Esophagus mucosa (tissue), 1 donor: ENCODE measurements around the gene AHRR. TPM values are rescaled to one million over a fixed set of nuclear protein-coding genes. Genes with fewer than 3 reads are reported as not detected.

Source experiments
- ATAC-seq: fragments of 200-7000 bp; cut with Tn5 transposase; one replicate; pipeline ENCODE4 v1.9.1; 2020
- total RNA-seq: library from RNA; stranded (reverse); gene quantifications from one replicate; pipeline ENCODE4 v1.2.4, GENCODE V29; 2023
- donor health status: DM: yes; HTN: yes; CAD: no.

AHRR gene
- total RNA-seq, 1 donor from 2014 or later, result 1.1 TPM

DNA sequence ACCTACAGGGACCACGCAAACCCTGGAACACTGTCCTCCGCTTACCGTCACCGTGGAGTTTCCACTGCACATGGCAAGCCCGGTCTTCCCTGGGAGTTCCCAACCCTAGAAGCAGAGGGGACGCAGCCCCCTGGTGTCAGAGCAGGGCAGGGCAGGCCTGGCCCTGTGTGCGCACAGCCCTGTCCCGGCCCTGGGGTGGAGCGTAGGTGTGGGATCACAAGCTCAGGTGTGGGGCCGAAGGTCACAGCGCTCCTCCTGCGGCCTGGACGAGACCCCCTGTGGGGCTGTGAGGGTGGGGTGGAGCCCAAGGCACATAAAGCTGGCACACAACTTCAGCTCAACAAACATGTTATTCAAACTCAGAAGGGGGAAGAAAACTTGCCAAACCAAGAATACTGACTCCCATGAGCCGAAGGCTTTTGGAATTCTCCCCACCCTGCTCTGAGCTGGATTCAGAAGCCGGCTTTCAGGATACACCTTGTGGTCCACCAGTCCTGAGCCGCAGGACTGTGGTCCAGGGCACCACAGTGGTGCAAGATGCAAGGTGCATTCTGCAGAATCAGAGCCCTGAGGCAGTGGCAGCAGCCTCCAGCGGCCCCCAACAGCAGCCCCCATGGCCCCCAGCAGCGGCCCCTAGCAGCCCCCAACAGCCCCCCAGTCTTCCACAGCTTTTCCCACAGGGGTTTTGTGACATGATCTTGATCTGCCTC is 109.6 kb downstream of the AHRR start:
- peak; percentile 39 for ATAC-seq

DNA sequence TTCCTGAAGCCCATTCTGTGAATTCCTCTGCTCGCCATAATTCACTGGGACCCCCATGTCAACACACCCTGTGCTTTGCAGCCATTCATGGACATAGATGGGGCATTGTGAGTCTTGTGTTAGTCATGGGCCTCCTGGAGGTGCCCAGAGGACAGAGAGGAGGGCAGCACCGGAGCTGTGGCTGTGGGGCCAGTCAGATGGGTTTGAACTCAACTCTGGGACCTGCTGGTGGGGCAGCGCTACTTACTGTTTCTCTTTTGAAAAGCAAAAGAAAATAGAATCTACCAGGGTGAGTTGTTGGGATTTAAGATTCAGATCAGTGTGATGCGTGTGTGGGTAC is 110.2 kb downstream of the AHRR start:
- ATAC-seq, result no peak

DNA sequence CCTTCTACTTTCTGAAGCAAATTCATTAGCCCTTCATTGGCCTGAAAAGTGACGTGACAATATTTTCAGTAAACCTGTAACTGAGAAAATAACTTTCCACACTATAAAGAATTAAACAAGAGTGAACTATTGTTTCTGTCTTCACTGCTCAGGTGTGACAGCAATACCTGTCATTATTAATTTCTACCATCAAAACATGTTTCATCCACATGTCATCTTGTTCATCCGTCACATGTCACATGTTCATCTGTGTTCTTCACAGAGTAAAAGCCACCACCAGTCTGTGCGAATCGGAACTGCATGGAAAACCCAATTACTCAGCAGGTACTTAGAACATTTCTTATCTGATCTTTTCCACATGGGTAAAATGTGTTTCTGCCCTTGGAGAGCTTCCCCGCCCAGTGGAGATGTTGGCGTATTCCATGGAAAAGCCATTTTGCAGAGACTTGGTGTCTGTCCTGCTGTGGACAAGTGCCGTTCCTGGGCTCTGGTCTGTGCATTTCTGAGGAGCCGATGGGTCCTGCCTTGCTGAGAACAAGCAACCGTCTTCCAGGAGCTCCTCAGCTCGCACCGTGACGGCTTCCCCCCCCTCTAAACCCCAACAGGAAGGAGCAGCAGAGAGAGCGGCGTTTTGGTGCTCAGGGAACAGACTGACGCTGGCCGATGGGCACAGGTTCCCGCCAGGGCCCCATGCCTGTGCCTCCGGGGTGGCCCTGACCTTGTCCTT is 110.8 kb downstream of the AHRR start:
- ATAC-seq, result no peak

DNA sequence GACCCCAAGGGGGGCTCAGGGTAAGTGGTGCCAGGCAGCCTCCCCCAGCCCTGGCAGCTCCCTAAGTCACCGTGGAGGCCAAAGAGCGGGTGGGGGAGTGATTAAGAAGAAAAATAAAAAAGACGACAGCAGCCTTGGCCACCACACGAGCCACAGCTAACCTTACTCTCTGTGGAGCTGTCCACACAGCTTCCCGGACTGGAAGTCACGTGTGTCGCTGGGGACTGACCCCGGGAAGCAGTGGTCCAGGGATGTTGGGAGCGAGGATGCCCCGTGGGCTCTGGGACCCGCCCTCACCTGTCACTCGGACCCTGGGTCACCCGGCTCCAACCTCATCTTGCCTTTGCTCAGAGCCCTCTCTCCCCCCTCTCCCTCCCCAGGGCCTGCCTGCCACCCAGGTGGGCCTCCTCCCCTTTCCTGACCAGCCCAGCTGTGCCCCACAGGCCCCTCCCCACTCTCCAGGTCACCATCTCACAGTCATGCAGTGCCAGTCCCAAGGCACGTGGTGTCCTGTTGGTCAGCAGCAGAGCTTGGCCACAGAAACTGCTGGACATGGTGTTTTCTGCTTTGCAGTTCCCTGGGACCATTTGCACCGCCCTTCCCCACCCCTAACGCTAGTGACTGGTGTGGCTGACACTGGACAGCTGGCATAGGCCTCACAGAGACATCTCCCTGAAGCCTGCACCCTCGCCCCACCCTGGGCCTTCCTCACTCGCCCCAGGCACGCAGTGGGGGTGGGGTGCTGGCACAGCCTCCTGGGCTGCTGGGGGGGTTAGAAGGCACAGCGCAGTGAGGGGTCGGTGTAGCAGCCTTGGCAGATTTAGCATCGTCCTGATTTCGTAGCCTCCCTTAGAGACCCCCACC is 111.6 kb downstream of the AHRR start:
- ATAC-seq, result no peak

DNA sequence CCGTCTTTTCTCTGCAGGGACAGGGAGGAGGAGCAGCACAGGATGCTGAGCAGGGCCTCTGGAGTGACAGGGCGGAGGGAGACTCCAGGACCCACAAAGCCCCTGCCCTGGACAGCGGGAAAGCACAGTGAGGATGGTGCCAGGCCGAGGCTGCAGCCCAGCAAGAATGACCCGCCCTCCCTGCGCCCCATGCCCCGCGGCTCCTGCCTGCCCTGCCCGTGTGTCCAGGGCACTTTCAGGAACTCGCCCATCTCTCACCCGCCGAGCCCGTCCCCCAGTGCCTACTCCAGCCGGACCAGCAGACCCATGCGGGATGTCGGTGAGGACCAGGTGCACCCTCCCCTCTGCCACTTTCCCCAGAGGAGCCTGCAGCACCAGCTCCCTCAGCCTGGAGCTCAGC is 112.3 kb downstream of the AHRR start:
- ATAC-seq, result no peak

DNA sequence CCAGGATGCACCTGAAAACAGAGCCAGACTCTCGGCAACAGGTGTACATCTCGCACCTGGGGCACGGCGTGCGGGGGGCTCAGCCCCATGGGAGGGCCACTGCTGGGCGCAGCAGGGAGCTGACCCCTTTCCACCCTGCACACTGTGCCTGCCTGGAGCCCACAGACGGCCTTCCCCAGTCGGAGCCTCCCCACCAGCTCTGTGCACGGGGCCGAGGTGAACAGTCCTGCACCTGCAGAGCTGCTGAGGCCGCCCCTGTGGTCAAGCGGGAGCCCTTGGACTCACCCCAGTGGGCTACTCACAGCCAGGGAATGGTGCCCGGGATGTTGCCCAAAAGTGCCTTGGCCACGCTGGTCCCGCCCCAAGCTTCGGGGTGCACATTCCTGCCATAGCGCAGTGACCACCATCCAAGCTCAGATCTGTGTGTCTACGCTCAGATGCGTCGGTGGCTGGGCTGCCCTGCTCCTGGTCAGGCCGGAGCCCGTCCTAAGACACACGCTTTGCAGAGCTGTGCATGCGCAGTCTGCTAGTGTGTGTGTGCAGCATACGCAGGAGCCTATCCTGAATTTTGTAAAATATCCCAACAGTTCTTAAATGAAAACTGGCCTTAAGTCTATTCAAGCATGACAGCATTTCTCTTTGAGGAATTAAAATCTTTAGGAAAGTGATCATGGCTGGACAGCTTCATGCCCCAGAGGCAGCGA is 113.1 kb downstream of the AHRR start:
- ATAC-seq, result no peak

DNA sequence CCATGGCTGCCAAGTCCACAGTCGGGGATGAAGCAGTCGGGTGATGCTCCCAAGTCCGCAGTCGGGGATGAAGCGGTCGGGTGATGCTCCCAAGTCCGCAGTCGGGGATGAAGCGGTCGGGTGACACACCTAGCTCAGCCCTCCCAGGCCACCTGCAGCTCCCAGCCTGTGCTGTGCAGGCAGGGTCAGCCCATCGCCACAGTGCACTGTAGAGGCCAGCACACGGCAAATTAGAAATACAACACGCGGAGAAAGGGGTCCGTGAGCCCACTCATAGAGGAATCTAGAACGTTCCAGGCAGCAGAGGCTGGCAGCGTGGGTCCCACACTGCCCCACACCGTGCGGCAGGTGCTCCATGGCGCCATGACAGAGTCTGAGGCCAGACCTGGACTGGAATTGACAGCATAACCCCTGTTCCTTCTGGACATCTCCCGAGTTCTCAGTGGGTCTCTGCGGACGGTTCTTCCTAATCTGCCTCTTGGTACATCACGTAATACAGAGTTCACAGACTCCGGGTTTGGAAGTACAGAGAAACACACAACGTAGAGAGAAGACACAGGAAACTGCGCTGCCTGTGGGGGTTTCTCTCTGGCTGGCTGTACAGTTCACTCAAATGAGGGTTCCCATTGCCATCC is 113.8 kb downstream of the AHRR start:
- no peak for ATAC-seq

DNA sequence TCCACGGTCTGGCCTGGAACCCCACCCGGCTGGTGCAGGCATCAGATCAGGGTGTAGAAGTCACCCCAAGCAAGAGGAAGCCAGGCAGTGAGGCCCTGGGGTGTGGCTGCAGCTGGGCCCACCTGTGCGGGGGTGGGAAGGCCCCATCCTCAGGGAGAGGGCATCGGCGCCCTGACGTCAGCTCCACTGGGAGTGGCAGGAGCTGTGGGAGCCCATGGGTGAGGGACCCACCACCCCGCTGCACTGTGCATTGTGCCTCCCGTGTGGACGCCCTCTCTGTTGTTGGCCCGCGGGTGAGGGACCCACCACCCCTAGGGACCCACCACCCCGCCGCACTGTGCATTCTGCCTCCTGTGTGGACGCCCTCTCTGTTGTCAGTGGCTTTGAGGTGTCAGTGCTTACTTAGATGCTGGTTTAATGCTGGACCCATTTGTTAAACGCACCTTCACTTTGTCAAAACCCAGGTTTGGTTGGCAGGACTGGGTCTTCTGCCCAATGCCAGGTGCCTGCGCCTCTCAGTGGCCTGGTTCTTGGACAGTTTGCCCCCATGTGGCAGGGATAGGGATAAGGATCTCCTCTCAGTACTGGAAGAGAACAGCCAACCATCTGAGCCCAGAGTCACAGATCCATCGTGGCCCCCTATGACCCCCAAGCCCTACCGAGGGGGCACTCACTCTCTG is 114.6 kb downstream of the AHRR start:
- ATAC-seq, result peak; percentile 49

DNA sequence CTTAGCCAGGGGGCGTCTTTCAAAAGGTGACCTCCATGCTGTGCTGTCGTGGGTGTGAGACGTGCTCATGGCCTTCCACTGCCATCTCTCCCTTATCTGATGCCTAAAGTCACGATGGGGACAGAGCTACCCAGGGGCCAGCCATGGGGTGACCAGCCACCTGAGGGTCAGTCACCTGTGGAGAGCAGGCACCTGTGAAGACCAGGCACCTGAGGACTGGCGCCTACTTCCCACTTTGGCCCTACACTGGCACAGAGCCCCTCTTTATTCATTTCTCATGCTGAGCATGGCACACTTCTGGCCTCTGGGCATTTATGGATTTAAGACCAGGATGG is 115.1 kb downstream of the AHRR start:
- ATAC-seq, result no peak

DNA sequence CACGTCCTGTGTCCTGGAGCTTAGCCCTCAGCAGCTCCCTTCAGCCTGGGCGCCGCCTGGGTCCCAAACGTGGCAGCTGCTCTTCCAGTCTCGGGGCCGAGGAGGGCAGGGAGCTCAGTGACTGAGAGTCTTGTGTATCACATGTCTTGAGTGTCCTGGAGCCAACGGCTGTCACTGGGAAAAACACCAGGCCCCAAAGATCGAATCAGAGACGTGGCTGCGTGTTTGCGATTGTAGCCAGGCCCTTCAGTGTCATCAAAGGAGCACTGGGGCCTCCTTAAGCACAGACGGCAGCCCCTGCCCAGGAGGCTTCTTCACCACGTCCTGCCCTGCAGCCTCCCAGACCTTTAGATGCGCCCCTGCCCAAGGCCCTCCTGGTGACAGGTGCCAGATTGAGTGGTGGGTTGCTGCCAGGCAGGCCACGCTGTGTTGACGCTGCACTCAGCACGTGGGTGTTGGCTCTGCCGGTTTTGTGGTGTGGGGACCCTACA is 115.8 kb downstream of the AHRR start:
- ATAC-seq, result no peak

DNA sequence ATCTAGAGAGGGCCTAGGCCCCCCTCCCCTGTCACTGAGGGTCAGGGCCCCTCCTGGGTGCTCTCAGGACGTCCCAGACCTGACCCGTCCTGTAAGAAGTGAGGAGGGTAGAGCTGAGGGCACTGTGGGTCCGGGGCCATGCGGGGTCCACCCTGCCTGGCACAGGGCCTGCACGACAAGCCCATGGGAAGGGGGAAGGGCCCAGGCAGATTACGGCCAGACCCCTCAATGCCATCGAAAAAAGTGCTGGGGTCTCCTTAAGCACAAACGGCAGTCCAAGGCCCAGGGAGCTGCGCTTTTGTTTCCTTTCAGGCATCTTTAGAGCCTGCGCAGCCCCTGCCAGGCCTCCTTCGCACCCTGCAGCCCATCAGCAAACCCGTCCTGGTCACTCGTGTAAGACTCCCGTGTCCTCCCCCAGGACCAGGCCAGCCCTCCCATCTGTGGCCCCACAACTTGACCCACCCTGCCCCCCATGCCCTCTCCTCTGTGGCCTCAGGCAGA is 117.0 kb downstream of the AHRR start:
- no peak for ATAC-seq

DNA sequence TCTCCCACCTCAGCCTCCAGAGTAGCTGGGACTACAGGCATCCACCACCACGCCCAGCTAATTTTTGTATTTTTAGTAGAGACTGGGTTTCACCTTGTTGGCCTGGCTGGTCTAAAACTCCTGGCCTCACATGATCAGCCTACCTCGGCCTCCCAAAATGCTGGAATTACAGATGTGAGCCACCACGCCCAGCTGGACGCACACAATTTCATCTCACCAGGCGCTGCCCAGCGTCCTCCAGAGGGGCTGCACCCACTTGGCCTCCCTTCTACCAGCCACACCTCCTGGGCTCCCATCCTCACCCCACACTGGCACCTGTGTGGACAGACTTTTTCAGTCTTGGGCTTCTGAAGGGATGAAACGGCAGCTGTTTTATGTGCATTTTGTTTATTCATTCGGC is 117.7 kb downstream of the AHRR start:
- ATAC-seq, result no peak

DNA sequence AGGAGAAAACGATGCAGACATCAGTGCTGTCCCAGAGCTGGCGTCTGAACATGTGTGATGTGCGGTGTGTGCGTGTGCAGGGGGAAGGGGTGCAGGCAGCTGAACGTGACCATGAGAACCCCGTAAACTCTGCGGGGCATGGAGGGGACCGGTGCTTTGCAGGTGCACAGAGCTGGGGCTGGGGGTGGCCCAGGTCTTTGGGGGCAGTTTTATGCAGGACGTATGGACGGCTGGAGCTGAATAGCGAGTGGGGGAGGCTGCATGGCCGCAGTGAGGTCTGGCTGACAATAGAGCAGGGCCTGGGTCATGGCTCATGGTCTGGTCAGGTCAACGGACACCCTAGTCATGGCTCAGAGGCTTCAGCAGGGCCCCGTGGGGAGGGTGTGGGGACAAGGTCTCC is 118.1 kb downstream of the AHRR start:
- ATAC-seq, result no peak

DNA sequence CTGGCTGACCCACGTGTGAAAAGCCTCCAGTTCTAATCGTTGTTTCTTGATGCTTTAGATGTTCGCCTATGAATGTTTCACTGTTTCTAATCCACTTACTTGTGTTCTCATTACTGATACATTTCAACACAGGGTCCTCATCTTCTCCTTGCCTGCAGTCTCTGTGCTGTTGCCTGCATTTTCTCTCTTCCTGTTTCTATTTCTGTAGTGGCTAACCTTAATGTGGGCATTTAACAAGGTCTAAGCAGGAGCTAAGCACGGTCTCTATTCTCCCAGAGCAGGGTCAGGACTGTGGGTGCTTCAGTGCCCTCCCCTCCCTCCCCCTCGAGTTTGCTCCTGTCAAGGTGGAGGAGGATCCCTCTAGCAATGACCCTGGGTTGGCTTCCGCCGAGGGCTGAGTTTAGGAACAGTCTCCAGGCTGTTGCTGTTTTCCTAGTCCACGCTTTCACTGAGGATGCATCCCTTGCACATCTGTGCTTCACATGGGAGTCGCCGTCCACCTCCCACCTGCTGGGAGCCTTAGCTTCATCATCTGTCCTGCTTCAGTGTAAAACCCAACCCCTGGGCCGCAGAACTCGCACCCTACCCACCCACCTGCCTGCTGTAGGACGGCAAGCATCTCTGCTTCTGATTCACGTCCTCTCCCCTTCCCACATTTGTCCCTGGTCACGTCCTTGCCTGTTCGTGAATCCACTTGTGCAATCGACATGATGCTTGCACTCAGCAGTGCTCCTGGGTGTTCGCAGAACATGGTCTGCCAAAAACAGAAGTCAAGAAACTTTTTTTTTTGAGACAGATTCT is 119.1 kb downstream of the AHRR start:
- ATAC-seq, result no peak

DNA sequence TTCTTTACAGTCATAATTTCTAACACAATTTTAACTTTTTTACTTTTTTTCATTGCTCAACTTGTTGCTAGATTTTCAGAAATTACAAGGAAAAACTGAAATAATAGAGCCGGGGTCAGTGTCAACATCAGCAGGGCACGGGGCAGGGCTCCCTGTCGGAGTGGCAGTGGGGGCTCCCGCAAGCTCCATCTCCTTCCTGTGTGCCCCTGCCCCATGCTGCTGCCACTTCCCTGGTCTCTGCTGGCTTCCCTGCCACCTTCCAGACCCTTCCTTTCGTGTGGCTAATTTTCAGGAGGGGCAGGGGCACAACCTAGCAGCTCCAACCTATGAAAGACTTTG is 120.5 kb downstream of the AHRR start:
- ATAC-seq, result no peak

DNA sequence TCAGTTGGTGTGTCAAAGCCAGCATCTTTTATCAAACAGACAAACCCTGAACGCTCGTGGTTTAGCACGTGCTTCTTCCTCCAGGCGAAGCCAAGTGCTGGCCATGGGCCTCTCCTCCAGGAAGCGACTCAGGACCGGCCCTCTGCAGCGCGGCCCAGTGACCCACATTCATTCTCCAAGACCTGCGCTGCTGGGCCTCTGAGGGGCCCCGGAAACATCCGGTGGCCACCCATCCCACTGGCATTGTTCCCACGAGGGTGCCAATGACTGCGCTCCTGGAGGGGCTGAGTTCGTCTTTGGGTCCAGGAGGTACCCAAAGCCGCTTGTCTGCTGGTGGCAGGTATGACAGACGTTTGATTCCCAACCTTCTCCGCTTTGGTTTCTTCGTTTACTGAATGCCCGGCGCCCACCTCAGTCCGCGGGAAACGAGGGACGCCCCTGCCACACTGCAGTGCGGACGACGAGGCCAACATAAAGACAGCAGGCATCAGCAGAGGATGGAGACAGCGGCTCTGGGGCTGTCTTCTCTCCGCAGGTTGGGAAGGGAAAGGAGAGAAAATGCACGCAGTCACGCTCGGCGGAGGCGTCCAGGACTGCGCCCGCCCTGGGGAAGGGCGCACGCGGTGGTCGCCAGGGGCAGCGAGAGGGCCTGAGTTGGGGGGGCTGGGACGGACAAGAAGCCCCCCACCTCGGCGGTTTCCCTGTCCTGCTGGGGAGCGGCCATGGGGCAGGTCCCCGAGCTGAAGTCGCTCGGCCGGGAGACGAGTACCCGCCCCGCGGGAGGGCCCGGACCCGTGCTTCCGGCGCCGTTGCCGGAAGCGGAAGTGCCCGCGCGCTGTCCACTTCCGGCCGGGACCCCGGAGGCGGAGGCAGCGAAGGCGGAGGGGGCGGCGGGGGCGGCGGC is 121.1 kb downstream of the AHRR start, which contains the start of gene EXOC3:
Gene EXOC3, plus strand, starts transcription at position 842 of the 904 bp plus-strand sequence. CDS start 3,030 bp downstream, outside the sequence.
- peak; percentile 76 for ATAC-seq

DNA sequence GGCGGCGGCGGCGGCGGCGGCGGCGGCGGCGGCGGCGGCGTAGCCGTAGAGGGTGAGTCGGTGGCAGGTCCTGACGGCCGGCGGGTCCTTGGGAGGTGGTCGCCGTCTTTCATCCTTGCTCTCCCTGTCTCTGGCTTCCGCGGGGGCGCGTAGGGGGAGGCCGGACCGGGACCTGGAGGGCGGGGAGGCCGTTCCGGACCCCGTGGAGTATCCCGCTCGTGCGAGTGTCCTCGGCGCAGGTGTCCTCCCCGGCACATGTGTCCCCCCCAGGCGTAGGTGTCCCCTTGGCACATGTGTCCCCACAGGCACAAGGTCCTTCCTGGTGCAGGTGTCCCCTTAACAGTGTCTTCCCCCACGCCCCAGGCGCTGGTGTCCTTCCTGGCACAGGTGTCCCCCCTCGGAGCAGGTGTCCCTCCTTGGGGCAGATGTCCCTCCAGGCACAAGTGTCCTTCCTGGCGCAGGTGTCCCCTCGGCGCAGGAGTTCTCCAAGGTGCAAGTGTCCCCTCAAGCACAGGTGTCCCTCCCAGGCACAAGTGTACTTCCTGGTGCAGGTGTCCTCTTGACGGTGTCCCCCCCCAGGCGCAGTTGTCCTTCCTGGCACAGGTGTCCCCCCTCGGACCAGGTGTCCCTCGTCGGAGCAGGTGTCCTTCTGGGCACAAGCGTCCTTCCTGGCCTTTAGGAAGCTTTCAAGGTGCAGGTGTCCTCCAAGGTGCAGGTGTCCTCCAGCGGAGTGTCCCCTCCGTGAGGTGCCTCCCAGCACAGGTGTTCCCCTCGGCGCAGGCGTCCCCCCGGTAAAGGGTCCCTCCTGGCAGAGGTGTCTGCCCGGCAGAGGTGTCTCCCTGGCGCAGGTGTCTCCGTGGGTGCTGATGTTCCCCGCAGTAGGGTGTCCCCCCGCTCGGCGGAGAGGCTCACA is 122.0 kb downstream of the AHRR start:
- ATAC-seq, result peak; percentile 16

DNA sequence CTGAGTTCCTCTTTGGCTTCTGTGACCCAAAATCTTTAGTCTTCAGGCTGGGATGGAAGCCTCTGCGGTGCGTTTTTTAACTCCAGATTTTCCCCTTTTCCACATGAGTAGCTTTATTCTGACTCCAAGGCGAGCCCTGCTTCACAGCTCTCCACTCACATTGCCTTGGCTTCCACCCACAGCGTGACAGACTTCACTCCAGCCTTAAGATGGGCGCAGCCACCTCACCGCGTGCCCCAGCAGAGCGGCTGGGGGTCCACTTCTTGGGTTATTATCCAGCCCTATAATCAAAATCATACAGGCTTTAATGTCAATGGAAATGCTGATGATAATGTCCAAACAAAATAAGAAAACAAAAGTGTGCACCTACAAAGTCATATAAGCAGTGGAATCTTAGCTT is 122.7 kb downstream of the AHRR start:
- no peak for ATAC-seq
